B cell (primary cell): Measurements from ENCODE around the gene HINFP. TPM values are rescaled to one million over a fixed set of nuclear protein-coding genes. Genes with fewer than 3 reads are reported as not detected.

Source experiments
- ATAC-seq: fragments of 200-7000 bp; cut with Tn5 transposase; one replicate; pipeline ENCODE4 v1.10.0; 2021; ENCODE audit warnings: low read depth, mild to moderate bottlenecking, moderate number of reproducible peaks, moderate library complexity
- CTCF ChIA-PET: fragments of 350-600 bp; sonication (Branson Sonifier 250); formaldehyde crosslinking; loops from one replicate; lab custom pipeline; 2021; ENCODE audit warnings: antibody characterized with exemption, inconsistent platforms; lab: Charles Lee
- POLR2A ChIA-PET: fragments of 350-600 bp; sonication (Branson Sonifier 250); formaldehyde crosslinking; loops from one replicate; lab custom pipeline; 2021; ENCODE audit warnings: antibody characterized with exemption; lab: Charles Lee
- DNase-seq: peaks from one replicate; pipeline ENCODE4 v3.0.0; 2013
- H2AFZ ChIP-seq: 2 replicates; pipeline ENCODE4 v1.6.1; 2012; ENCODE audit warnings: mild to moderate bottlenecking, low read depth, low read length; ENCODE audit not compliant: insufficient read depth, poor library complexity, severe bottlenecking
- H3K27ac ChIP-seq, 2 donors: 1 replicate in 1 of 2; 2 replicates in 1 of 2; pipeline ENCODE4 v1.5.1; 2012 to 2013; ENCODE audit warnings: low read length in 2 of 2, mild to moderate bottlenecking in 2 of 2, moderate library complexity in 1 of 2
- H3K27me3 ChIP-seq, 4 experiments: fragments of 200-600 bp in 1 of 4; sonication (generic) in 1 of 4; replicated peaks in 1 of 4; 1 replicate in 2 of 4; 2 replicates in 2 of 4; pipeline versions ENCODE4 v1.6.1 to v1.7.0; 2013 to 2016; ENCODE audit warnings: low read length in 3 of 4, mild to moderate bottlenecking in 2 of 4, mixed read lengths in 1 of 4, moderate library complexity in 1 of 4; ENCODE audit not compliant: insufficient read depth in 4 of 4, control insufficient read depth in 3 of 4; ENCODE audit errors: control extremely low read depth in 1 of 4
- H3K36me3 ChIP-seq, 2 experiments: replicated peaks in 1 of 2; 1 replicate in 1 of 2; 2 replicates in 1 of 2; pipeline versions ENCODE4 v1.6.1 to v1.7.1; 2013; ENCODE audit warnings: low read length in 1 of 2; ENCODE audit not compliant: insufficient read depth in 2 of 2, control insufficient read depth in 1 of 2; ENCODE audit errors: control extremely low read depth in 1 of 2, extremely low read depth in 1 of 2
- H3K4me1 ChIP-seq, 2 donors: fragments of 200-600 bp in 1 of 2; sonication (generic) in 1 of 2; 1 replicate in 1 of 2; 2 replicates in 1 of 2; pipeline versions ENCODE4 v1.5.1 to v1.6.1; 2013 to 2017; ENCODE audit warnings: low read length in 2 of 2; ENCODE audit not compliant: control insufficient read depth in 2 of 2, insufficient read depth in 2 of 2
- H3K4me2 ChIP-seq: replicated peaks from 2 replicates; pipeline ENCODE3; 2012; ENCODE audit warnings: mild to moderate bottlenecking, low read depth, low read length; ENCODE audit not compliant: poor library complexity, severe bottlenecking
- H3K4me3 ChIP-seq, 5 experiments: fragments of 200-600 bp in 1 of 5; sonication (generic) in 1 of 5; 1 replicate in 3 of 5; 2 replicates in 2 of 5; pipeline versions ENCODE4 v1.5.1 to v1.7.0; 2011 to 2016; ENCODE audit warnings: low read length in 4 of 5, mild to moderate bottlenecking in 4 of 5, low read depth in 2 of 5, control low read depth in 1 of 5, moderate library complexity in 1 of 5; ENCODE audit not compliant: insufficient read depth in 1 of 5; ENCODE audit errors: control extremely low read depth in 1 of 5, extremely low read depth in 1 of 5
- H3K79me2 ChIP-seq: fragments of 200-600 bp; sonication (generic); one replicate; pipeline ENCODE4 v1.6.0; 2016; ENCODE audit warnings: low read length; ENCODE audit not compliant: control insufficient read depth, insufficient read depth
- H3K9ac ChIP-seq: fragments of 200-600 bp; sonication (generic); 2 replicates; pipeline ENCODE4 v1.6.1; 2017; ENCODE audit warnings: mild to moderate bottlenecking, low read length, moderate library complexity
- H3K9me3 ChIP-seq, 3 donors: one replicate each; pipeline versions ENCODE4 v1.6.1 to v1.7.1; 2013; ENCODE audit warnings: low read length in 2 of 3; ENCODE audit not compliant: control insufficient read depth in 2 of 3, insufficient read depth in 1 of 3; ENCODE audit errors: control extremely low read depth in 1 of 3
- H4K20me1 ChIP-seq: 2 replicates; pipeline ENCODE4 v1.6.0; 2012; ENCODE audit warnings: mild to moderate bottlenecking, low read length; ENCODE audit not compliant: insufficient read depth, control insufficient read depth, poor library complexity, severe bottlenecking
- H3K27ac Mint-ChIP-seq: one replicate; pipeline ENCODE4 v1.8.0; 2021; ENCODE audit warnings: mixed read lengths
- H3K27me3 Mint-ChIP-seq: one replicate; pipeline ENCODE4 v1.8.0; 2021; ENCODE audit warnings: mixed read lengths
- H3K4me1 Mint-ChIP-seq: one replicate; pipeline ENCODE4 v1.8.0; 2021; ENCODE audit warnings: mixed read lengths
- H3K4me3 Mint-ChIP-seq: one replicate; pipeline ENCODE4 v1.8.0; 2021; ENCODE audit warnings: mixed read lengths
- H3K9me3 Mint-ChIP-seq: one replicate; pipeline ENCODE4 v1.8.0; 2022; ENCODE audit warnings: mixed read lengths; ENCODE audit not compliant: insufficient read depth
- CTCF ChIP-seq: fragments of 200-600 bp; IDR thresholded peaks from one replicate; pipeline ENCODE4 v1.8.0; 2022; ENCODE audit warnings: antibody characterized with exemption, mild to moderate bottlenecking
- EZH2 ChIP-seq: IDR thresholded peaks from 2 replicates; pipeline ENCODE4 v1.6.1; 2012; ENCODE audit warnings: borderline replicate concordance, low read depth, mild to moderate bottlenecking, moderate library complexity, low read length; ENCODE audit not compliant: insufficient read depth, poor library complexity, severe bottlenecking
- WGBS: methylation state at CpG from one replicate; pipeline ENCODE4 v1.1.5; 2013; ENCODE audit warnings: missing lambda C conversion rate; ENCODE audit not compliant: insufficient coverage; 5-methylcytosine and 5-hydroxymethylcytosine counted together
- intact Hi-C: fragments of 100-400 bp; cut with micrococcal nuclease; formaldehyde crosslinking; loops from one replicate; pipeline ENCODE4 v1.10.0; 2022
- polyA plus RNA-seq: library from polyadenylated mRNA; depleted of rRNA; stranded (reverse); fragments of >200 nt; gene quantifications from 2 replicates; pipeline ENCODE4 v1.2.3, GENCODE V29; 2012
- total RNA-seq, 2 donors: library from RNA; stranded (reverse); fragments of 120-200 nt in 1 of 2; gene quantifications; 1 replicate in 1 of 2; 2 replicates in 1 of 2; pipeline versions ENCODE4 v1.2.3 to v1.2.4, GENCODE V29; 2013 to 2022

The HINFP gene
- total and polyA plus RNA-seq, 2 donors (not counting 1 experiment from before 2014, with no cell fraction given): 60.6 to 78.7 TPM

- H3K27ac Mint-ChIP-seq: no peak overlapping the region
- H3K4me3 ChIP-seq: no peak overlapping the region
- TF ChIP-seq CTCF (no peak), EZH2 (no peak)
- H3K4me2 ChIP-seq: no peak overlapping the region
- H3K27me3 Mint-ChIP-seq: no peaks in the 10 kb centered on the region
- no peak overlapping the region for H3K27ac ChIP-seq
- peaks cover 0 to 3% of the 10 kb centered on the region in 2 experiments for H3K36me3 ChIP-seq
- POLR2A ChIA-PET: no interaction called here
- no peaks in the 10 kb centered on the region for H3K27me3 ChIP-seq
- H3K79me2 ChIP-seq: no peaks in the 10 kb centered on the region
- CTCF ChIA-PET: interaction anchor here (1.4 kb wide), 1 partner anchor 12 kb away, joined by 5 read pairs; no protein-coding TSS in a partner anchor
- no peak overlapping the region for H2AFZ ChIP-seq
- no peaks in the 10 kb centered on the region for H3K9me3 Mint-ChIP-seq
- no peaks in the 10 kb centered on the region for H3K4me1 ChIP-seq
- peaks cover 4% of the 10 kb centered on the region for H3K4me1 Mint-ChIP-seq
- H3K9me3 ChIP-seq: no peaks in the 10 kb centered on the region
- no peaks in the 10 kb centered on the region for H4K20me1 ChIP-seq
- intact Hi-C loops: no loop called here
- ATAC-seq: no peak
- no peak overlapping the region for H3K4me3 Mint-ChIP-seq
- H3K9ac ChIP-seq: no peak overlapping the region
- DNase-seq: no peak
- 97% methylated on average over 4 of the region's 6 CpGs for WGBS
These were observed 59.6 kb downstream of the HINFP start for GRCh38 chr11:119180729-119181676.
